H1 (cell line): Measurements from ENCODE around the gene POLR3GL. TPM values are rescaled to one million over a fixed set of nuclear protein-coding genes. Genes with fewer than 3 reads are reported as not detected.

ENCODE experiments used
- ATF2 ChIP-seq: IDR thresholded peaks from 2 replicates; pipeline ENCODE4 v1.6.1; 2012; ENCODE audit warnings: low read length, inconsistent platforms
- BACH1 ChIP-seq: IDR thresholded peaks from 2 replicates; pipeline ENCODE4 v1.6.1; 2012; ENCODE audit warnings: low read length, improper control_type of control experiment
- BCL11A ChIP-seq, 2 experiments: IDR thresholded peaks; one replicate each; pipeline ENCODE4 v1.6.1; 2011; ENCODE audit warnings: low read depth in 2 of 2, low read length in 2 of 2, mild to moderate bottlenecking in 2 of 2
- CREB1 ChIP-seq: IDR thresholded peaks from 2 replicates; pipeline ENCODE4 v1.6.1; 2012; ENCODE audit warnings: inconsistent platforms
- EGR1 ChIP-seq: IDR thresholded peaks from 2 replicates; pipeline ENCODE4 v1.6.1; 2011; ENCODE audit warnings: low read depth, low read length, borderline replicate concordance
- FOSL1 ChIP-seq: IDR thresholded peaks from 2 replicates; pipeline ENCODE4 v1.6.1; 2011; ENCODE audit warnings: mild to moderate bottlenecking, low read depth, low read length, moderate library complexity; ENCODE audit not compliant: insufficient read depth
- GABPA ChIP-seq: IDR thresholded peaks from 2 replicates; pipeline ENCODE4 v1.6.1; 2011; ENCODE audit warnings: mild to moderate bottlenecking, low read length, moderate library complexity, borderline replicate concordance; ENCODE audit not compliant: insufficient read depth
- HDAC2 ChIP-seq, 2 experiments: fragments of 300-600 bp in 1 of 2; sonication (generic) in 1 of 2; IDR thresholded peaks; 2 replicates each; pipeline ENCODE4 v1.6.1; 2011 to 2012; ENCODE audit warnings: low read depth in 2 of 2, low read length in 2 of 2, mild to moderate bottlenecking in 2 of 2, moderate library complexity in 2 of 2, borderline replicate concordance in 1 of 2, inconsistent platforms in 1 of 2
- KDM5A ChIP-seq: fragments of 200-600 bp; IDR thresholded peaks from 2 replicates; pipeline ENCODE4 v1.7.1; 2012; ENCODE audit warnings: mild to moderate bottlenecking, low read length, inconsistent platforms, mixed read lengths
- NRF1 ChIP-seq: IDR thresholded peaks from 2 replicates; pipeline ENCODE4 v1.6.1; 2011; ENCODE audit warnings: mild to moderate bottlenecking, low read depth, low read length, improper control_type of control experiment
- POU5F1 ChIP-seq: IDR thresholded peaks from 2 replicates; pipeline ENCODE4 v1.6.1; 2011; ENCODE audit warnings: low read depth, mild to moderate bottlenecking, low read length, moderate library complexity
- RFX5 ChIP-seq: IDR thresholded peaks from 2 replicates; pipeline ENCODE4 v1.6.1; 2011; ENCODE audit warnings: low read depth, low read length, improper control_type of control experiment, borderline replicate concordance
- RXRA ChIP-seq: IDR thresholded peaks from 2 replicates; pipeline ENCODE4 v1.6.1; 2011; ENCODE audit warnings: low read depth, mild to moderate bottlenecking, low read length, moderate library complexity; ENCODE audit not compliant: insufficient read depth
- SIN3A ChIP-seq, 2 experiments: IDR thresholded peaks in 1 of 2; conservative IDR thresholded peaks in 1 of 2; 2 replicates each; pipeline ENCODE4 v1.6.1; 2011 to 2012; ENCODE audit warnings: low read length in 2 of 2, improper control_type of control experiment in 1 of 2, low read depth in 1 of 2, mild to moderate bottlenecking in 1 of 2
- SIX5 ChIP-seq: IDR thresholded peaks from 2 replicates; pipeline ENCODE4 v1.6.1; 2011; ENCODE audit warnings: mild to moderate bottlenecking, low read depth, low read length
- SP1 ChIP-seq: IDR thresholded peaks from 2 replicates; pipeline ENCODE4 v1.6.1; 2011; ENCODE audit warnings: low read depth, low read length
- SUZ12 ChIP-seq: fragments of 200-600 bp; sonication (generic); IDR thresholded peaks from 2 replicates; pipeline ENCODE4 v1.6.1; 2012; ENCODE audit warnings: mild to moderate bottlenecking, inconsistent platforms, low read length, moderate library complexity, mixed read lengths
- TAF1 ChIP-seq: IDR thresholded peaks from 2 replicates; pipeline ENCODE4 v1.6.1; 2011; ENCODE audit warnings: mild to moderate bottlenecking, low read depth, low read length
- TAF7 ChIP-seq: optimal IDR thresholded peaks from 2 replicates; pipeline ENCODE3; 2011; ENCODE audit warnings: low read depth, mild to moderate bottlenecking, inconsistent platforms, low read length, moderate library complexity, borderline replicate concordance
- TEAD4 ChIP-seq: IDR thresholded peaks from 2 replicates; pipeline ENCODE4 v1.6.1; 2012; ENCODE audit warnings: low read depth, low read length, inconsistent platforms, mixed read lengths
- USF2 ChIP-seq: IDR thresholded peaks from 2 replicates; pipeline ENCODE4 v1.6.1; 2011; ENCODE audit warnings: low read length, improper control_type of control experiment
- polyA plus RNA-seq, 7 experiments: library from polyadenylated mRNA; depleted of rRNA in 3 of 7; stranded (reverse) in 5 of 7; unstranded in 2 of 7; fragments of >200 nt in 5 of 7; fragments of 200-250 nt in 2 of 7; gene quantifications; 1 replicate in 5 of 7; 2 replicates in 1 of 7; 4 replicates in 1 of 7; pipeline versions ENCODE4 v1.2.1 to v1.2.3, GENCODE V29; 2011 to 2013; ENCODE audit warnings: missing spikeins in 2 of 7, mixed read lengths in 2 of 7
- total RNA-seq: library from RNA; stranded (reverse); fragmentation: NEBNext Ultra II Directional; extraction: Animal tissue kit (Norgen Biotek cat#: 25700); gene quantifications from 2 replicates; pipeline ENCODE4 v1.2.1, GENCODE V29; 2021

Gene POLR3GL
- total and polyA plus RNA-seq, 2 of the 8 experiments (the other 6 are each of a cell fraction or from before 2014, with no cell fraction given) = 3.1 to 3.9 TPM

DNA sequence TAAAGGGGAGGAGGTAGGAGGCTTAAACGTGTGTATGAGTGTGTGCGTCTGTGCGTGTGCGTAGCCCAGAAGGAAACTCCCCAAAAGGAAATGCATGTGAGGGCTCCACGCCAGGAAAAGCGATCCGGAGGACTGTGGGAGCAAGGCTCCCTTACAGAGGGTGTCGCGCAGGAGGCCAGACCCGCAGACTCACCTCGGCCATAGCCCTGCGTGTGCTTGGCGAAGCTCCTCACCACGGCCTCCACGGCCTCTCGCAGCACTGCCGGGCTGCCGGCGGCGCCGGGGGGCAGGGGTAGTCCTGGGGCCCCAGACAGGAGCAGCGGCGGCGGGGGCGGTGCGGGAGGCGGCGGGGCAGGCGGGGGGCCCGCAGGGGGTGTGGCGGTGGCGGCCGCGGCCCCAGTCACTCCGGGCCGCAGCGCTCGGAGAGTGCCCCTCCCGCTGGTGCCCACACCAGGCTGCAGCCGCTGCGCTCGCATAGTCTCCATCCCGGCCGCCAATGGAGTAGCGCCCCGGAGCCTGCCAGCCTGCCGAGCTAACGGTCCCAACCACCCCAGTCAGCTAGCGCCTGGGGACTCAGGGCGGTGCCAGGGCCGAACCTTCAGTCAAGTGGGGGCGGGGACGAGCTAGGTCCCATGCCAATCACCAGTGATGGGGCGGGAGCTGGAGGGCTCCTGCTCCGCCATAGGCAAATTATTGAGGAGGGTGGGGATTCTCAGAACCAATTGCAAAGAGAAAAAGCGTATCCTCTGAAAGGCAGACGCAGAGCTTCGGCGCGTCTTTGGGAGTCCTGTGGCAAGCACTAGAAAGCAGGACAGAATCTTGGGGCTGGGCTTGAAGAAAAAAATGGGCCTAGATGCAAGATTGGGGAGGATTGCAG, 6.8 kb upstream of the POLR3GL start, which contains the start of gene LIX1L (continued):
- TF ChIP-seq TAF7 (no peak), SIX5 (no peak), EGR1 (no peak), HDAC2 (IDR thresholded peaks at IDR 0.05; ENCODE audit: borderline replicate concordance in 1 of 2, low read depth in 2 of 2, low read length in 2 of 2) (peak; percentile 88 to 94), RFX5 (no peak), FOSL1 (no peak), BACH1 (no peak), SP1 (peak; percentile 87), ATF2 (no peak), SIN3A (conservative IDR thresholded peaks at IDR 0.05 in 1 of 2, IDR thresholded peaks at IDR 0.05 in 1 of 2; ENCODE audit: low read depth in 1 of 2, low read length in 2 of 2) (0 out of 4 replicates have a peak, but pooled peaks of 1 of the 2 experiments have one; percentile 45), RXRA (no peak), SUZ12 (peak; percentile 33; the same call in 1 of the 2 replicates), KDM5A (no peak), TEAD4 (no peak), BCL11A (IDR thresholded peaks at IDR 0.05; ENCODE audit: low read depth in 2 of 2, low read length in 2 of 2) (no peak), CREB1 (no peak), NRF1 (no peak), USF2 (no peak), TAF1 (no peak), POU5F1 (no peak), GABPA (no peak)
